Posterior vena cava (tissue), 2 donors: ENCODE measurements around the gene SH3BGRL. TPM values are rescaled to one million over a fixed set of nuclear protein-coding genes. Genes with fewer than 3 reads are reported as not detected.
"Not testable (repeated sequence)": the region's sequence is repeated elsewhere in the genome, so short reads cannot be mapped to it uniquely, and the experiment has no call there.

Experiments used
- DNase-seq: peaks from one replicate; pipeline ENCODE4 v3.0.0-alpha.2; 2020; ENCODE audit warnings: low spot score
- intact Hi-C, 2 donors: fragments of 100-400 bp; cut with DNase I; formaldehyde crosslinking; loops; one replicate each; pipeline versions ENCODE4 v1.14.1 to v1.14.2; 2022 to 2023
- total RNA-seq, 2 donors: library from RNA; stranded (reverse); fragmentation: NEBNext Ultra II Directional; extraction: Animal tissue kit (Norgen Biotek cat#: 25700); gene quantifications; one replicate each; pipeline ENCODE4 v1.2.1, GENCODE V29; 2021
- donor health status: DM: yes; HTN: yes; CAD: no.
- donor health status: DM: yes; HTN: yes; CAD: no.

Gene SH3BGRL
- total RNA-seq, 2 donors from 2014 or later = 170 to 227 TPM

DNA sequence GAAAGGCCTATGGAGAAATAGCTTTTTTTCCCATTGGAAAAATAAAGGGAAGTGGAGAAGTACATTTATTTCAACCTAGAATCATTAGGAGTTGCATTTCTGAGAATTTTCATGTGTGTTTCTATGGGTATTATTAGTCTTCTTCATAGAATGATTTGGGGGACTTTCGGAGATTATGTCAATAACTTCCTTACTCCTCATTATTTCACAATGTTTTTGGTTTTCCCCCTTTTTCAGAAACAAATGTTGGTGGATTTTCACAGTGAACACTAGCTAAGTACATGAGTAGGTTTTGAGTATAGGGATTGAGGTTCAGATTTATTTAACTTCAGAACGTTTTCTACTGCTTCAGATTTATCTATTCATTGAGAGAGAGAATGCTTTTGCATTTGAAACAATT lies 54.0 kb downstream of the SH3BGRL start:
- no peak for DNase-seq
- intact Hi-C loops = no loop called here

- intact Hi-C loops = no loop called here
- no peak for DNase-seq
These were observed 55.9 kb downstream of the SH3BGRL start for GRCh38 chrX:81257817-81258216.

GRCh38 chrX:81259020-81259713 lies 57.3 kb downstream of the SH3BGRL start:
- intact Hi-C loops = no loop called here
- DNase-seq = no peak

- intact Hi-C loops = no loop called here
- no peak for DNase-seq
These were observed 58.0 kb downstream of the SH3BGRL start for GRCh38 chrX:81259714-81260395.

- intact Hi-C loops = no loop called here
- DNase-seq = no peak
These were observed 59.7 kb downstream of the SH3BGRL start for GRCh38 chrX:81261576-81261975.

GRCh38 chrX:81263059-81263458 lies 61.2 kb downstream of the SH3BGRL start:
- DNase-seq = no peak
- intact Hi-C loops = no loop called here

- intact Hi-C loops = no loop called here
- no peak for DNase-seq
These were observed 76.7 kb downstream of the SH3BGRL start for GRCh38 chrX:81278616-81279015.

DNA sequence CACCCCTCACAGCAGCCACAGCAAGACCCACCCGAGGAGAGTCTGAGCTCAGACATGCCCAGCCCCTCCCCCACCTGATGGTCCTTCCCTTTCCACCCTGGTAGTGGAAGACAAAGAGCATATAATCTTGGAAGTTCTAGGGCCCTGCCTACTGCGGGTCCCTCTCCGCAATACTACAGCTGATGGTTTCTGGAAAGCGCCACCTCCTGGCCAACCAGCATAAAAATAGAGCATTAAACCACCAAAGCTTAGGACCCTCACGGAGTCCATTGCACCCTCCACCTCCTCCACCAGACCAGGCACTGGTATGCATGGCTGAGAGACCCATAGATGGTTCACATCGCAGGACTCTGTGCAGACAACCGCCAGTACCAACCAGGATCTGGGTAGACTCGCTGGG lies 78.2 kb downstream of the SH3BGRL start:
- intact Hi-C loops = no loop called here
- no peak for DNase-seq

GRCh38 chrX:81286075-81286474 lies 84.2 kb downstream of the SH3BGRL start:
- DNase-seq = no peak
- intact Hi-C loops = no loop called here

- intact Hi-C loops = no loop called here
- no peak for DNase-seq
These were observed 84.7 kb downstream of the SH3BGRL start for GRCh38 chrX:81286608-81287007.

DNA sequence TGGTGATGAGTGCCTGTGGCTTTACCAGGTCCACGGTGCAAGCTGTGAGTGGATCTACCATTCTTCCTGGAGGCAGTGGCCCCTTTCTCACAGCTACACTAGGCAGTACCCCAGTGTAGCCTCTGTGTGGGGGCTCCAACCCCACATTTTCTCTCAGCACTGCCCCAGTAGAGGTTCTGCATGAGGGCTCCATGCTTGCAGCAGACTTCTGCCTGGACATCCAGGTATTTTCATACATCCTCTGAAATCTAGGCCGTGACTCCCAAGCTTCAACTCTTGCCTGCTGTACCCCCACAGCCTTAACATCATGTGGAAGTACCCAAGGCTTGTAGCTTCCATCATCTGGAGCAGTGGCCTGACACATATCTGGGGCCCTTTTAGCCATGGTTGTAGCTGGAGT lies 90.1 kb downstream of the SH3BGRL start:
- intact Hi-C loops = no loop called here
- DNase-seq = no peak

GRCh38 chrX:81294101-81294500 lies 92.2 kb downstream of the SH3BGRL start:
- intact Hi-C loops = no loop called here
- no peak for DNase-seq

GRCh38 chrX:81301877-81302276 lies 100.0 kb downstream of the SH3BGRL start:
- intact Hi-C loops = no loop called here
- DNase-seq = no peak

GRCh38 chrX:81304563-81304962 lies 102.7 kb downstream of the SH3BGRL start:
- intact Hi-C loops = no loop called here
- DNase-seq = no peak

DNA sequence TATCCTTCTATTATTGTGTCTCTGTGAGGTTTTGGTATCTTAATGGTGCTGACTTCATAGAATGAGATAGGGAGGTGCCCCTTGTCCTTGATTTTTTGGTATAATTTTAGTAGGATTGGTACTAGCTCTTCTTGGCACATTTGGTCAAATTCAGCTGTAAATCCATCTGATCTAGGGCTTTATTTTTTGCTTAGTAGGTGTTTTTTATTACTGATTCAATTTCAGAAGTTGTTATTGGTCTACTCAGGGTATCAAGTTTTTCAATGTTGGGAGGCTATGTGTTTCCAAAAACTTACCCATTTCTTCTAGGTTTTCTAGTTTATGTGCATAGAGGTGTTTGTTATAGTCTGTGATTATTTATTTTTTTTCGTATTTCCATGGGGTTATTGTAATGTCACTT lies 103.3 kb downstream of the SH3BGRL start:
- DNase-seq = no peak
- intact Hi-C loops = no loop called here

GRCh38 chrX:81308086-81308829 lies 106.4 kb downstream of the SH3BGRL start:
- intact Hi-C loops = no loop called here
- DNase-seq = no peak

DNA sequence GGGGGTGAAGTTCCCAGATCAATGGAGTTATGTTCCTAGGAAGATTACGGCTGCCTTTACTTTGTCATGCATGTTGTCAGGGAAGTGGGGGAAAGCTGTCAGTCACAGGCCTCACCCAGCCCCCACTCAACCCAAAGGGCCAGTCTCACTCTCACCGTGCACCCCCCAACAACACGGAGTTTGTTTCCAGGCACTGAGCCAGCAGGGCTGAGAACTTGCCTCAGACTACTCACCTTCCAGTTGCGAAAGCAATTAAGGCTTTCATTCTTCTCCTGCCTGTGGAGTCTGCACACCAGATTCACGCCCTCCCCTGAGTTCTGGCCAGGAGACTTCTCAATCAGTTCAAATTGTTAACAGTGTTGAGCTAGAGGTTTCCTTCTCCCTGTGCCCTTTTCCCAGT lies 114.3 kb downstream of the SH3BGRL start:
- no peak for DNase-seq
- intact Hi-C loops = no loop called here

DNA sequence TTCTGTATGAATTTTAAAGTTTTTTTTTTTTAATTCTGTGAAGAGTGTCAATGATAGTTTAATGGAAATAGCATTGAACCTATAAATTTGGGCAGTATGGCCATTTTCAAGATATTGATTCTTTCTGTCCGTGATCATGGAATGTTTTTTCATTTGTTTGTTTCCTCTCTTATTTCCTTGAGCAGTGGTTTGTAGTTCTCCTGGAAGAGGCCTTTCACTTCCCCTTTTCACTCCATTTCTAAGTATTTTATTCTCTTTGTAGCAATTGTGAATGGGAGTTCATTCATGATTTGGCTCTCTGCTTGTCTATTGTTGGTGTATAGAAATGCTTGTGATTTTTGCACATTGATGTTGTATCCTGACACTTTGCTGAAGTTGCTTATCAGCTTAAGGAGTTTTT lies 129.8 kb downstream of the SH3BGRL start:
- intact Hi-C loops, DNase-seq: not testable (repeated sequence)

- no peak for DNase-seq
- intact Hi-C loops = no loop called here
These were observed 134.7 kb downstream of the SH3BGRL start for GRCh38 chrX:81336455-81337152.

GRCh38 chrX:81337805-81338204 lies 135.9 kb downstream of the SH3BGRL start:
- DNase-seq = no peak
- intact Hi-C loops = no loop called here
